Smooth muscle cell (in vitro differentiated cells): ENCODE measurements around the gene SERAC1. TPM values are rescaled to one million over a fixed set of nuclear protein-coding genes. Genes with fewer than 3 reads are reported as not detected.
A peak's percentile ranks its signal among the peaks of the same experiment; 100 is the strongest.
"Not testable (repeated sequence)": the region's sequence is repeated elsewhere in the genome, so short reads cannot be mapped to it uniquely, and the experiment has no call there.

Source experiments
- DNase-seq: peaks from one replicate; lab custom pipeline; 2025; ENCODE audit not compliant: unreplicated experiment; lab: John Stamatoyannopoulos, UW
- H2AFZ ChIP-seq: fragments of 200-600 bp; sonication (generic); 2 replicates; pipeline ENCODE4 v1.6.0; 2016; ENCODE audit warnings: antibody characterized with exemption, low read depth, mild to moderate bottlenecking
- H3F3A ChIP-seq: fragments of 200-600 bp; sonication (generic); 2 replicates; pipeline ENCODE4 v1.6.0; 2017; ENCODE audit warnings: antibody characterized with exemption, low read depth
- H3K27ac ChIP-seq: fragments of 200-600 bp; sonication (generic); 2 replicates; pipeline ENCODE4 v1.5.1; 2016; ENCODE audit warnings: low read depth, mild to moderate bottlenecking
- H3K27me3 ChIP-seq: fragments of 200-600 bp; sonication (generic); 2 replicates; pipeline ENCODE4 v1.6.1; 2016; ENCODE audit warnings: low read depth, mild to moderate bottlenecking
- H3K36me3 ChIP-seq: fragments of 200-600 bp; sonication (generic); 2 replicates; pipeline ENCODE4 v1.5.1; 2016; ENCODE audit warnings: low read depth
- H3K4me1 ChIP-seq: fragments of 200-600 bp; sonication (generic); 2 replicates; pipeline ENCODE4 v1.5.1; 2016; ENCODE audit warnings: low read depth
- H3K4me2 ChIP-seq: fragments of 200-600 bp; sonication (generic); 2 replicates; pipeline ENCODE4 v1.6.0; 2016; ENCODE audit warnings: mild to moderate bottlenecking
- H3K4me3 ChIP-seq: fragments of 200-600 bp; sonication (generic); 2 replicates; pipeline ENCODE4 v1.5.1; 2016; ENCODE audit warnings: mild to moderate bottlenecking
- H3K79me2 ChIP-seq: fragments of 200-600 bp; sonication (generic); 2 replicates; pipeline ENCODE4 v1.6.0; 2016; ENCODE audit warnings: low read depth, mild to moderate bottlenecking
- H3K9ac ChIP-seq: fragments of 200-600 bp; sonication (generic); 2 replicates; pipeline ENCODE4 v1.6.0; 2016; ENCODE audit warnings: low read depth
- H3K9me3 ChIP-seq: fragments of 200-600 bp; sonication (generic); replicated peaks from 2 replicates; pipeline ENCODE4 v1.5.1; 2016; ENCODE audit warnings: low read depth
- H4K20me1 ChIP-seq: fragments of 200-600 bp; sonication (generic); 2 replicates; pipeline ENCODE4 v1.6.0; 2016; ENCODE audit warnings: low read depth
- WGBS: methylation state at CpG from one replicate; pipeline ENCODE4 v1.1.7; 2016; ENCODE audit warnings: low lambda C conversion rate; 5-methylcytosine and 5-hydroxymethylcytosine counted together
- polyA plus RNA-seq: library from polyadenylated mRNA; unstranded; fragments of >200 nt; fragmentation: Nextera tagmentation; extraction: Ambion mirVana; gene quantifications from 2 replicates; pipeline ENCODE4 v1.2.1, GENCODE V29; 2016
- total RNA-seq: library from RNA; depleted of rRNA; stranded (reverse); fragments of >200 nt; gene quantifications from 2 replicates; pipeline ENCODE4 v1.2.3, GENCODE V29; 2014
- TF ChIP-seq, protein P1 (sequence below): fragments of 200-600 bp; sonication (generic); IDR thresholded peaks from 2 replicates; pipeline ENCODE4 v1.5.1; 2017; ENCODE audit warnings: borderline replicate concordance, mild to moderate bottlenecking, antibody characterized with exemption; ENCODE audit not compliant: insufficient read depth, poor library complexity, severe bottlenecking

The SERAC1 gene
- total and polyA plus RNA-seq, 2 experiments from 2014 or later, result 2.6 to 5.6 TPM

DNA sequence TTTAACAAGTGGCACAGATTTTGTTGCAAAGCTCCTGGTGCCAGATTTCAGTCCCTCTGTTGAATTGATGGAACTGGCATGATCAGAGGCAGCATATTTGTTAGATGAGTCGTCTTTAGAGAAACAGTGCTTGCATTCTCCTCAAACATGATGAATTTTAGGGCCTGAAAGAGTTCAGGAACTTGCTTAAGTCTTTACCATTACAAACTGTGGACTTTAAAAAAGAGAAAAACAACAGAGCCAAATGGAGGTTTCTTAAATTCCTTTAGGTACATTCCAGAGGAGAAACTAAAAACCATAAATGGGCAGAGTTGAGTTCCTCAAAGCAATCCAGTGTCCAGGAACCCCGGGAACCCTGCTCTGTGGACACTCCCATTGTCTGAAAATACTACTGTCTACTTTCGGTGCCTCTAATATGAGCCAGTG, 2.6 kb upstream of the SERAC1 start:
- Histone ChIP-seq H3K9ac (no peak overlapping the region), H3K4me1 (no peaks in the 10 kb centered on the region)

DNA sequence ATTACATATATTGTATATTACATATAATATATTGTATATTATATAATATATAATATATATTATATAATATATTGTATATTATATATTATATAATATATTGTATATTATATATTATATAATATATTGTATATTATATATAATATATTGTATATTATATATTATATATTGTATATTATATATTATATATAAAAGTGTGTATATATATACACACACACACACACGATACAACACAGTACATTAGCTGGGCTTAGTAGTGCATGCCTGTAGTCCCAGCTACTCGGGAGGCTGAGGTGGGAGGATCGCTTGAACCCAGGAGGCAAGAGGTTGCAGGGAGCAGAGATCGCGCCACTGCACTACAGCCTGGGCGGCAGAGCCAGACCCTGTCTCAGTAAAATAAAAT, 1.6 kb upstream of the SERAC1 start:
- 98% methylated on average over 6 of the region's 6 CpGs for WGBS
- H4K20me1 ChIP-seq, H3K4me2 ChIP-seq, H3K27me3 ChIP-seq, H3K36me3 ChIP-seq, H3F3A ChIP-seq, H2AFZ ChIP-seq, H3K4me1 ChIP-seq, H3K4me3 ChIP-seq, H3K9ac ChIP-seq, DNase-seq, H3K9me3 ChIP-seq: not testable (repeated sequence)
- peak overlapping the region; percentile 39 for H3K27ac ChIP-seq
- peaks cover 14% of the 10 kb centered on the region for H3K79me2 ChIP-seq

More for the DNA sequence above, 2.6 kb upstream of the SERAC1 start:
- Histone ChIP-seq H3F3A (peaks cover 4% of the 10 kb centered on the region), H3K4me2 (peak overlapping the region; percentile 4), H3K36me3 (peaks cover 3% of the 10 kb centered on the region), H3K27me3 (no peaks in the 10 kb centered on the region), H4K20me1 (no peaks in the 10 kb centered on the region), H3K79me2 (peaks cover 14% of the 10 kb centered on the region), H3K9me3 (no peaks in the 10 kb centered on the region), H3K4me3 (no peak overlapping the region), H2AFZ (no peak overlapping the region), H3K27ac (peak overlapping the region; percentile 39)
- 43% methylated on average over 3 of the region's 3 CpGs for WGBS
- DNase-seq, result no peak
- TF ChIP-seq, protein P1, sequence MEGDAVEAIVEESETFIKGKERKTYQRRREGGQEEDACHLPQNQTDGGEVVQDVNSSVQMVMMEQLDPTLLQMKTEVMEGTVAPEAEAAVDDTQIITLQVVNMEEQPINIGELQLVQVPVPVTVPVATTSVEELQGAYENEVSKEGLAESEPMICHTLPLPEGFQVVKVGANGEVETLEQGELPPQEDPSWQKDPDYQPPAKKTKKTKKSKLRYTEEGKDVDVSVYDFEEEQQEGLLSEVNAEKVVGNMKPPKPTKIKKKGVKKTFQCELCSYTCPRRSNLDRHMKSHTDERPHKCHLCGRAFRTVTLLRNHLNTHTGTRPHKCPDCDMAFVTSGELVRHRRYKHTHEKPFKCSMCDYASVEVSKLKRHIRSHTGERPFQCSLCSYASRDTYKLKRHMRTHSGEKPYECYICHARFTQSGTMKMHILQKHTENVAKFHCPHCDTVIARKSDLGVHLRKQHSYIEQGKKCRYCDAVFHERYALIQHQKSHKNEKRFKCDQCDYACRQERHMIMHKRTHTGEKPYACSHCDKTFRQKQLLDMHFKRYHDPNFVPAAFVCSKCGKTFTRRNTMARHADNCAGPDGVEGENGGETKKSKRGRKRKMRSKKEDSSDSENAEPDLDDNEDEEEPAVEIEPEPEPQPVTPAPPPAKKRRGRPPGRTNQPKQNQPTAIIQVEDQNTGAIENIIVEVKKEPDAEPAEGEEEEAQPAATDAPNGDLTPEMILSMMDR, result no peak

DNA sequence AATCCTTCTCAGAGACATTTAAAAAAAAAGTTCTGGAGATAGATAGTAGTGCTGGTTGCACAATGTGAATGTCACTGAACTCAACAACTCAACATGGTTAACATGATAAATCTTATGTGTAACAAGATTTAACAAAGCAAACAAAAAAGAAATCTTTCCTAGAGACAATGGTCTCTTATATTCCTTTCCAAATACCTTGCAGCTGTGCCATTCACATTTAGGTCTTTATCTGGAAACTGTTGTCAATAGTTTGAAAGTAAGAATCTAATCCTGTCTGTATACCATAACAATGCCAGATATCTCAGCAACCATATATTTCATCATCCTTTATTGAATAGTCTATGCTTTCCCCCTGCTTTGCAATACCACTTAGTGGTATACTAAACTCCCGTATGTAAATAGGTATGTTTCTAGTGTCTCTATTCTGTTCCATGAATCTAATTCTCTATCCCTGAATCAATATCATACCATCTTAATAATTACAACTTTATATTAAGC, 2.1 kb downstream of the SERAC1 start:
- TF ChIP-seq, protein P1, result no peak
- Histone ChIP-seq H2AFZ (no peak overlapping the region), H3K4me1 (no peaks in the 10 kb centered on the region), H3F3A (peaks cover 4% of the 10 kb centered on the region), H3K4me2 (no peak overlapping the region), H3K27me3 (no peaks in the 10 kb centered on the region), H3K27ac (no peak overlapping the region), H4K20me1 (no peaks in the 10 kb centered on the region), H3K4me3 (no peak overlapping the region), H3K36me3 (no peaks in the 10 kb centered on the region), H3K79me2 (peaks cover 7% of the 10 kb centered on the region), H3K9ac (no peak overlapping the region), H3K9me3 (no peaks in the 10 kb centered on the region)
- DNase-seq, result no peak
- whole genome bisulfite sequencing, result 92% methylated on average over 1 of the region's 1 CpG

DNA sequence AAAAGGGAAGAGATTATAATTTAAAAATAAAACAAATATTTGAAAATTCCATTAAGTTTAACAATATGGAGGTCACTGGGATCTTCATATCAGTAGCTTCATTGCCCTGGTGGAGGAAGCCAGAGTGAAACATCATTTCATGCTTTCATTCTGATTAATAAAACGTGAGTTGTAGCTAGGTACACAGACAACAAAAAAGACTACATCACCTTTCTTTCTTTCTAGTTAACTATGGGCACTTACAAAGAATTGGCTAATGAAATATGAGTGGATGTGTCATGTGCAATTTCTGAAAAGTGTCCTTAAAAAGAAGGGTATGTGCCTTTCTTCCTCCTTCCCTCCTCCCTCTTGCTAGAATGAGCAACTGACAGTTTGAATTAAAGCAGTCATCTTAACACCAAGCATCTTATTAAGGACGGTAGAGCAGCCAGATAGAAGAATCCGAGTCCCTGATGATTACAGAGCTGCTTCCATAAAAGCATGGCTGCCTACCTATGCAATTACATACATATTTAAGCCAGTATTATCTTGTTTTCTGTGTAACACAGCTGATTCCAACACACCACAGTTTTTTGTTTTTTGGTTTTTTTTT, 3.4 kb downstream of the SERAC1 start:
- no peak for DNase-seq
- WGBS, result 90% methylated on average over 3 of the region's 3 CpGs
- H3F3A ChIP-seq, result peaks cover under 1% of the 10 kb centered on the region
- H3K4me2 ChIP-seq, result no peak overlapping the region
- no peak overlapping the region for H3K9ac ChIP-seq
- H3K4me1 ChIP-seq, result no peaks in the 10 kb centered on the region
- no peak overlapping the region for H2AFZ ChIP-seq
- no peak overlapping the region for H3K4me3 ChIP-seq
- no peaks in the 10 kb centered on the region for H4K20me1 ChIP-seq
- no peak overlapping the region for H3K27ac ChIP-seq
- peaks cover 7% of the 10 kb centered on the region for H3K79me2 ChIP-seq
- no peaks in the 10 kb centered on the region for H3K36me3 ChIP-seq
- TF ChIP-seq, protein P1, result no peak
- no peaks in the 10 kb centered on the region for H3K27me3 ChIP-seq
- H3K9me3 ChIP-seq, result no peaks in the 10 kb centered on the region
